Tibial artery (tissue), 4 donors: ENCODE data around the gene HIGD1A.

ENCODE experiments used
- DNase-seq, 2 donors: peaks; one replicate each; pipeline ENCODE4 v3.0.0-alpha.2; 2019
- H3K27ac ChIP-seq, 2 donors: fragments of 200-600 bp; sonication (generic) in 1 of 2; 1 replicate in 1 of 2; 2 replicates in 1 of 2; pipeline ENCODE4 v1.5.1; 2018 to 2019; ENCODE audit warnings: mild to moderate bottlenecking in 1 of 2
- H3K27me3 ChIP-seq, 2 donors: fragments of 200-600 bp; sonication (generic) in 1 of 2; one replicate each; pipeline versions ENCODE4 v1.5.1 to v1.6.0; 2016 to 2019
- H3K36me3 ChIP-seq, 3 donors: fragments of 200-600 bp; sonication (generic) in 2 of 3; one replicate each; pipeline ENCODE4 v1.5.1; 2016 to 2019; ENCODE audit warnings: mild to moderate bottlenecking in 2 of 3
- H3K4me1 ChIP-seq, 4 donors: fragments of 200-600 bp; sonication (generic) in 2 of 4; 1 replicate in 3 of 4; 2 replicates in 1 of 4; pipeline ENCODE4 v1.5.1; 2016 to 2019
- H3K4me3 ChIP-seq, 2 donors: fragments of 200-600 bp; sonication (generic) in 1 of 2; 1 replicate in 1 of 2; 2 replicates in 1 of 2; pipeline ENCODE4 v1.5.1; 2018 to 2019; ENCODE audit warnings: mild to moderate bottlenecking in 2 of 2
- H3K9me3 ChIP-seq, 3 donors: fragments of 200-600 bp; sonication (generic) in 1 of 3; one replicate each; pipeline ENCODE4 v1.5.1; 2016 to 2019
- CTCF ChIP-seq, 2 experiments: fragments of 200-600 bp in 1 of 2; fragments of 450-650 bp in 1 of 2; IDR thresholded peaks; one replicate each; pipeline ENCODE4 v1.5.1; 2017 to 2019; ENCODE audit warnings: antibody characterized with exemption in 2 of 2, mild to moderate bottlenecking in 1 of 2, moderate library complexity in 1 of 2
- intact Hi-C: fragments of 100-400 bp; cut with DNase I; formaldehyde crosslinking; loops from one replicate; pipeline ENCODE4 v1.15.0; 2023; ENCODE audit warnings: low total_unique reads

Gene HIGD1A

DNA sequence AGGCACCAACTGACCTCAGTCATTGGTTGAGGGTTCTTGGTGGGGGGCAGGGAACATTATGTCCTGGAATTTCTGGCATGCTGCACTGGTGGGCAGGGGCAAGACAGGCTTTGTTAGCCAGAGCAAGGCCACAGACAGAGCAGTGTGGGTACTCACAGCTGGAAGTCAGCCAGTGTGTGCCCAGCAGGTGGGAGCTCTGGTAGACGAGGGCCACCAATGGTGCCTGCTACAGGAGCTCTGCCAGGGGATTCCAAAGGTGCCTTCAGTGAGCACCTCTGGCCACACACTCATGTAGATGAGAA is 40.1 kb upstream of the HIGD1A start:
- intact Hi-C loops, result no loop called here
- Histone ChIP-seq H3K27me3 (no peaks in the 10 kb centered on the region), H3K9me3 (no peaks in the 10 kb centered on the region), H3K4me1 (peaks cover 5 to 72% (median 46%) of the 10 kb centered on the region in 4 donors), H3K4me3 (no peak overlapping the region), H3K36me3 (no peaks in the 10 kb centered on the region), H3K27ac (peak overlapping the region; percentile 68 to 79)
- no peak for TF ChIP-seq CTCF (IDR thresholded peaks at IDR 0.05)
- no peak for DNase-seq

GRCh38 chr3:42843713-42844411 is 39.6 kb upstream of the HIGD1A start:
- peak; percentile 71 for DNase-seq
- peaks cover 5 to 72% (median 46%) of the 10 kb centered on the region in 4 donors for H3K4me1 ChIP-seq

GRCh38 chr3:42841332-42841731 is 37.0 kb upstream of the HIGD1A start:
- Histone ChIP-seq H3K4me1 (peaks cover 4 to 58% (median 36%) of the 10 kb centered on the region in 4 donors), H3K27ac (peak overlapping the region; percentile 68 to 79), H3K9me3 (no peaks in the 10 kb centered on the region), H3K36me3 (no peaks in the 10 kb centered on the region), H3K4me3 (no peak overlapping the region), H3K27me3 (no peaks in the 10 kb centered on the region)
- intact Hi-C loops, result no loop called here
- DNase-seq, result no peak
- TF ChIP-seq CTCF (IDR thresholded peaks at IDR 0.05), result no peak

More at GRCh38 chr3:42843713-42844411, 39.6 kb upstream of the HIGD1A start:
- H3K4me3 ChIP-seq, result peak overlapping the region in 1 of 2 donors; percentile 0
- no peak for TF ChIP-seq CTCF (IDR thresholded peaks at IDR 0.05)
- intact Hi-C loops, result no loop called here
- H3K9me3 ChIP-seq, result no peaks in the 10 kb centered on the region
- H3K27me3 ChIP-seq, result no peaks in the 10 kb centered on the region
- no peaks in the 10 kb centered on the region for H3K36me3 ChIP-seq
- peak overlapping the region; percentile 68 to 79 for H3K27ac ChIP-seq

- peaks cover 0 to 41% (median 21%) of the 10 kb centered on the region in 4 donors for H3K4me1 ChIP-seq
- no peaks in the 10 kb centered on the region for H3K36me3 ChIP-seq
- intact Hi-C loops, result no loop called here
- H3K4me3 ChIP-seq, result peak overlapping the region; percentile 26 to 42
- DNase-seq, result peak in 1 of 2 donors; percentile 47
- no peaks in the 10 kb centered on the region for H3K27me3 ChIP-seq
- H3K27ac ChIP-seq, result no peak overlapping the region
- H3K9me3 ChIP-seq, result no peaks in the 10 kb centered on the region
- peak; percentile 89 to 91 for TF ChIP-seq CTCF (IDR thresholded peaks at IDR 0.05)
Measured at GRCh38 chr3:42839616-42840015, 35.3 kb upstream of the HIGD1A start.

DNA sequence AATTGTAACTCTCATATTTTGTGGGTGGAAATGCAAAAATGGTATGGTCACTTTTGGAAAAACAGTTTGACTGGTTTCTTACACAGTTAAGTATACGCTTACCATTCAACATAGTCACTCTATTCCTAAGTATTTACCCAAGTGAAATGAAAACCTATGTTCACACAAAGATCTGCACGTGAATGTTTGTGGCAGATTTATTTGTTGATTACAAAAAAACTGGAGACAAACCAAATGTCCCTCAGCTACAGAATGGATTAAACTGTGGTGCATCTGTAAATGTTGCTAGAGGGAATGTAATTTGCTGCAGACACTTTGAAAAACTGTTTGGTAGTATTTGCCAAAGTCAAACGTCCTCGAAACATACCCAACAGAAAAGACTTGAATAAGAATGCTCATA is 34.3 kb upstream of the HIGD1A start:
- no peak overlapping the region for H3K4me3 ChIP-seq
- intact Hi-C loops, result no loop called here
- no peak for TF ChIP-seq CTCF (IDR thresholded peaks at IDR 0.05)
- no peaks in the 10 kb centered on the region for H3K27me3 ChIP-seq
- H3K9me3 ChIP-seq, result no peaks in the 10 kb centered on the region
- no peak overlapping the region for H3K27ac ChIP-seq
- no peaks in the 10 kb centered on the region for H3K36me3 ChIP-seq
- DNase-seq, result no peak
- peaks cover 0 to 30% (median 11%) of the 10 kb centered on the region in 4 donors for H3K4me1 ChIP-seq
